Measurements from ENCODE around the gene MYO1B.

The MYO1B gene

GRCh38 chr2:191459158-191459557 lies 214.0 kb downstream of the MYO1B start:
- H3K4me3 ChIP-seq (ENCODE audit: low read depth, low read length), result no peak overlapping the region
- no peak for TF ChIP-seq CTCF (IDR thresholded peaks at IDR 0.05; ENCODE audit: low read depth, low read length)

DNA sequence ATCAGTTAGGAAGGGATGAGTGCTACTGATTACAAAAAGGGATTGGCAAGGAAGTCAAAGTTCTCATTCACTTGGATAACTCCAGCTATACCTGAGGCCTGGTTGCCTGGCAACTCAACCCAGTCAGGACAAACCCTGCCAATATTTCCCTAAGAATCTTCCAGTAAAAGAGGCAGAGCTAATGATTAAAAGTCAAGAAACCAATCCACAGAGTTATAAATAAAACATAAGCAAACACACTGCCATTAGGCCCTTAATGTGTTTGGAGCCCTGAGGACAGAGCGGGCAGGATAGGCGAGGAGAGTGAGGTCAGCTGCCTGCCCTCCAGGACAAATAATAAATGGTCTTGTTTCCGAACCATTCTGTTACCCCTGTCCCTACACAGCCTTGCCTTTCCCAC lies 217.2 kb downstream of the MYO1B start:
- no peak for TF ChIP-seq CTCF (IDR thresholded peaks at IDR 0.05; ENCODE audit: low read depth, low read length)
- H3K4me3 ChIP-seq (ENCODE audit: low read depth, low read length), result no peak overlapping the region

DNA sequence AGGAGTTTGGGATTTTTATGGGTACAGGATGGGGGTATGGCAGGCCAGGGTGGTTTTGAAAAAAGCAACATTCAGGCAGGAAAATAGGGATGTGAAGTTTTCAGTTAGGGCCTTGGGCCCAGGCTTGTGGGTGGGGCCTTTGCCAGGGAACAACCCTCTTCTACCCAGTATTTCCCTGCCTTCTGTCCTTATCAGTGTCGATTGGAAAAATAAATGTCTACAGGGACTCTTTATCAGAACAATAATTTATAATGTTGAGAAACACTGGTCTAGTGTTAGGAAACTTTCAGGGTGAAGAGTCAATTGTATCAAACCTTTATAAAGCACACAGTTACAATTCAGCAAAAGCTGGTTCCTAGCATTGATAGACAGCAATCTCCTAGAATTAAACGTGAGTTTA lies 218.6 kb downstream of the MYO1B start:
- H3K4me3 ChIP-seq (ENCODE audit: low read depth, low read length), result no peak overlapping the region
- no peak for TF ChIP-seq CTCF (IDR thresholded peaks at IDR 0.05; ENCODE audit: low read depth, low read length)

DNA sequence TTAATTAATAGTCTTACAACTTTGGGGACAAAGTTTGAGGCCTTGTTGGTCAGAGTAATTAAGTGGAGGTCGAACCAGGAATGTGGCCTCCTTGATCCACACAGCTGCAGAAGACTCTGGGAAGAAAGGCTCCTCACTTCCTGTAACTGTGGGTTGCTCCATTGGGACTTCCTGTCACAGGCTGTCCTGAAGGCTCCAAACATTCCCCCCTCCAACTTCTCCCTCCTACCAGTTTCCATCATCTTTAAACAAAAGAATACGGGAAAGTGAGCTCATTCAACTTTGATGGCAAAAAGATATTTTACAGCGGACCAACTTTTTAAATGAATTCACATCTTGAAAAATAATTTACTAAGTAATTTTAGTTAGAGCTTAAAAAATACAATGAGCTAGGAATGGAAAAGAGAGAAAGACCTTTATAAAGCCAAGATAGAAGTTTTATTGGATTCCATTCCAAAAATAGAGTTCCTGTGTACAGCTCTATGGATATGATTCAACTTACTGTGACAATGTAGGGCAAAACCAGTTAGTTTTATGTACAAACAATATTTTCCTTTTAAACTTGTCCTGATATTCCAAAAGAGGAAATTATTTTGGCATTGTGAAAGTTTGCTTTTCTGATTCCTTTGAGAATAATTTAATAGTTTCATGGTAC lies 220.7 kb downstream of the MYO1B start:
- H3K4me3 ChIP-seq (ENCODE audit: low read depth, low read length), result no peak overlapping the region
- no peak for TF ChIP-seq CTCF (IDR thresholded peaks at IDR 0.05; ENCODE audit: low read depth, low read length)

DNA sequence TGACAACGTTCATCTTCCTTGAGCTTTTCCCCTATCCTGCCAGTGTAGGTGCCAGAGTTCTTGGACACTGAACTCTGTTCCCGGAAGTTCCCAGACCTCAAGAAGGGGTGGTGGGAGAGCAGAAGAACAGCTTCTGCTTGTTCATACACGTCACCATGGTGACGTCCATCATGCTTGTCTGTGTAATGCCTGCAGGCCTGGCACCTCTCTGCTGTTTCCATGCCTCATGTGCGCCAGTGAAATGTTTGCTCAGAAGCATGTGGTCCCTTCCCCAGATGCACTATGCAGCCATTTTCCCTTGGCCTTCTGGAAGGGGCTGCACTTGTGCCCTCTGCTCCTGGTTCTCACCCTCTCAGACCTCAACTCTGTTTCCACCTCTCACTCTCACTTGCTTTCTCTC lies 221.9 kb downstream of the MYO1B start:
- no peak overlapping the region for H3K4me3 ChIP-seq (ENCODE audit: low read depth, low read length)
- no peak for TF ChIP-seq CTCF (IDR thresholded peaks at IDR 0.05; ENCODE audit: low read depth, low read length)

DNA sequence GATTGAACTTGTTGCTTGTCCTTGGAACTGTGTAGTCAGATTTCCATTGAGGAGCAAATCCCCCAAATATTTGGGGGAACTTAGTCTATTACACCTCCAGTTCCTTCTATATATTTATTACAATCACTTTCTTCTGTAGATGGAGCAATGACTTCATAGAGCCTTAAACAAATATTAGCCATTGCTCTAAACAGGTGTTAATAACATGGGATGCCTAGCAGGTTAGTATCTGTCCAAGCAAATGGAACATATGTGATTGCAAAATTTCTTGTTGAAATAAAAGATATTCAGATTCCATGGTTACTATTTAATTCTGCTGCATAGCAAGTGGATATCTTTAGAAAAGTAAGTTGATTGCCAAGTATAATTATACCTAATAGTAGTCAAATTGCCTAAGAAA lies 225.1 kb downstream of the MYO1B start:
- no peak overlapping the region for H3K4me3 ChIP-seq (ENCODE audit: low read depth, low read length)
- no peak for TF ChIP-seq CTCF (IDR thresholded peaks at IDR 0.05; ENCODE audit: low read depth, low read length)

DNA sequence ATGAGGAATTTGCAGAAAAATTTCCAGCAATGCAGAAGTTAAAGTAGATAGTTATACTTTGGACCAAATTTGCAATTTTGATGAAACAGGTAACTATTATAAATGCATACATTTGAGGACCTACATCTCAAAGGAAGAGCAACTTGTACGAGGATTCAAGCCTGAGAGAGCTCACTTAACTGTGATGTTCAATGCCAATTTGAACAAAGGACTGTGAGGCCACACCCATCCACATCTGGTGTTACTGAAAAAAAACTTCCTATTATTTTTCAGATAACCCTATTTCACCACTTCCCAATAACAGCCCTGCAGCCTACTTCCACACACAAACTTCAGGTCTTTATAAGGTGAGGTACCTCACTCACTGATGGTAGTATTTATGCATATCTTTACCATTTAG lies 229.3 kb downstream of the MYO1B start:
- TF ChIP-seq CTCF (IDR thresholded peaks at IDR 0.05; ENCODE audit: low read depth, low read length), result no peak
- no peak overlapping the region for H3K4me3 ChIP-seq (ENCODE audit: low read depth, low read length)
